IMR-90 (cell line): Measurements from ENCODE around the gene HMX3.

Source experiments
- CEBPB ChIP-seq: IDR thresholded peaks from 2 replicates; pipeline ENCODE4 v1.6.1; 2012; ENCODE audit warnings: low read depth, low read length, improper control_type of control experiment
- CHD1 ChIP-seq: IDR thresholded peaks from 2 replicates; pipeline ENCODE4 v1.6.1; 2012; ENCODE audit warnings: low read depth, low read length, improper control_type of control experiment
- CTCF ChIP-seq: conservative IDR thresholded peaks from 2 replicates; pipeline ENCODE4 v1.5.1; 2012; ENCODE audit warnings: mild to moderate bottlenecking, low read depth, low read length, improper control_type of control experiment
- ELK1 ChIP-seq: fragments of 150-350 bp; IDR thresholded peaks from 2 replicates; pipeline ENCODE4 v1.6.1; 2016; ENCODE audit warnings: low read depth, mild to moderate bottlenecking, low read length, moderate library complexity, borderline replicate concordance
- FOS ChIP-seq: fragments of 150-350 bp; IDR thresholded peaks from 2 replicates; pipeline ENCODE4 v1.6.1; 2016; ENCODE audit warnings: low read depth, low read length
- MAFK ChIP-seq: IDR thresholded peaks from 2 replicates; pipeline ENCODE4 v1.6.1; 2012; ENCODE audit warnings: low read depth, low read length, improper control_type of control experiment
- MXI1 ChIP-seq: IDR thresholded peaks from 2 replicates; pipeline ENCODE4 v1.6.1; 2012; ENCODE audit warnings: low read depth, mild to moderate bottlenecking, low read length, moderate library complexity, borderline replicate concordance
- NFE2L2 ChIP-seq: fragments of 150-350 bp; IDR thresholded peaks from 2 replicates; pipeline ENCODE4 v1.6.1; 2016; ENCODE audit warnings: low read depth, mild to moderate bottlenecking, low read length
- POLR2A ChIP-seq: IDR thresholded peaks from 2 replicates; pipeline ENCODE4 v1.6.1; 2012; ENCODE audit warnings: mild to moderate bottlenecking, low read depth, low read length
- RAD21 ChIP-seq: IDR thresholded peaks from 2 replicates; pipeline ENCODE4 v1.6.1; 2012; ENCODE audit warnings: low read length, improper control_type of control experiment
- RFX5 ChIP-seq: IDR thresholded peaks from 2 replicates; pipeline ENCODE4 v1.8.0; 2012; ENCODE audit warnings: low read depth, mild to moderate bottlenecking, low read length, moderate library complexity
- USF2 ChIP-seq: fragments of 150-350 bp; IDR thresholded peaks from 2 replicates; pipeline ENCODE4 v1.6.1; 2017; ENCODE audit warnings: mild to moderate bottlenecking, antibody characterized with exemption, low read length, low read depth

GRCh38 chr10:123135415-123136141 lies at the start of gene HMX3:
- TF ChIP-seq ELK1 (no peak), POLR2A (no peak), CTCF (no peak), MAFK (no peak), RAD21 (no peak), RFX5 (no peak), CEBPB (no peak), MXI1 (no peak), FOS (no peak), NFE2L2 (no peak), CHD1 (no peak), USF2 (no peak)
